ENCODE results near the gene SRSF5.
"Not testable (repeated sequence)": the region's sequence is repeated elsewhere in the genome, so short reads cannot be mapped to it uniquely, and the experiment has no call there.

Gene SRSF5

GRCh38 chr14:69766984-69767368, at the start of gene SRSF5:
SRSF5 (plus strand) TSS chr14:69767142; CDS start chr14:69768157, 1,015 bp downstream.
- Histone ChIP-seq H3K27ac (peak within 1 kb of the TSS; percentile 100), H3K27me3 (replicated peaks) (no peaks in the 10 kb centered on the region), H3K36me3 (replicated peaks) (peaks cover 45% of the 10 kb centered on the region), H3K4me3 (ENCODE audit: low read depth, low read length) (peak within 1 kb of the TSS; percentile 99)
- TF ChIP-seq CTCF (IDR thresholded peaks at IDR 0.05; ENCODE audit: low read depth, low read length, missing control alignments) = no peak
- in situ Hi-C loops (cut with HindIII; ENCODE audit: low pct_ligation_motif_present, low sequenced_read_pairs) = no loop called here
- peak; percentile 92 for DNase-seq

- H3K36me3 ChIP-seq (replicated peaks); H3K27me3 ChIP-seq (replicated peaks); H3K4me3 ChIP-seq (ENCODE audit: low read depth, low read length); in situ Hi-C loops (cut with HindIII; ENCODE audit: low pct_ligation_motif_present, low sequenced_read_pairs); DNase-seq: not testable (repeated sequence)
- H3K27ac ChIP-seq = peak overlapping the region; percentile 71
Measured at GRCh38 chr14:69718614-69719013, 48.3 kb upstream of the SRSF5 start.

GRCh38 chr14:69719501-69719951, 47.4 kb upstream of the SRSF5 start:
- TF ChIP-seq CTCF (IDR thresholded peaks at IDR 0.05; ENCODE audit: low read depth, low read length, missing control alignments) = no peak
- Histone ChIP-seq H3K27ac (peak overlapping the region; percentile 72), H3K4me3 (ENCODE audit: low read depth, low read length) (no peak overlapping the region), H3K27me3 (replicated peaks) (no peaks in the 10 kb centered on the region), H3K36me3 (replicated peaks) (no peaks in the 10 kb centered on the region)
- DNase-seq = peak; percentile 92
- in situ Hi-C loops (cut with HindIII; ENCODE audit: low pct_ligation_motif_present, low sequenced_read_pairs) = no loop called here

GRCh38 chr14:69720912-69721311, 46.0 kb upstream of the SRSF5 start:
- H3K27me3 ChIP-seq (replicated peaks) = no peaks in the 10 kb centered on the region
- TF ChIP-seq CTCF (IDR thresholded peaks at IDR 0.05; ENCODE audit: low read depth, low read length, missing control alignments) = no peak
- H3K27ac ChIP-seq = no peak overlapping the region
- no peak for DNase-seq
- H3K4me3 ChIP-seq (ENCODE audit: low read depth, low read length) = no peak overlapping the region
- no peaks in the 10 kb centered on the region for H3K36me3 ChIP-seq (replicated peaks)
- in situ Hi-C loops (cut with HindIII; ENCODE audit: low pct_ligation_motif_present, low sequenced_read_pairs) = no loop called here

- Histone ChIP-seq H3K36me3 (replicated peaks) (no peaks in the 10 kb centered on the region), H3K27me3 (replicated peaks) (no peaks in the 10 kb centered on the region), H3K27ac (no peak overlapping the region), H3K4me3 (ENCODE audit: low read depth, low read length) (peak overlapping the region; percentile 47)
- peak; percentile 100 for TF ChIP-seq CTCF (IDR thresholded peaks at IDR 0.05; ENCODE audit: low read depth, low read length, missing control alignments)
- DNase-seq = peak; percentile 53
- in situ Hi-C loops (cut with HindIII; ENCODE audit: low pct_ligation_motif_present, low sequenced_read_pairs) = no loop called here
Measured at GRCh38 chr14:69726761-69727511, 40.0 kb upstream of the SRSF5 start.

GRCh38 chr14:69727860-69728259, 39.1 kb upstream of the SRSF5 start:
- TF ChIP-seq CTCF (IDR thresholded peaks at IDR 0.05; ENCODE audit: low read depth, low read length, missing control alignments) = no peak
- Histone ChIP-seq H3K36me3 (replicated peaks) (no peaks in the 10 kb centered on the region), H3K27ac (no peak overlapping the region), H3K4me3 (ENCODE audit: low read depth, low read length) (no peak overlapping the region), H3K27me3 (replicated peaks) (no peaks in the 10 kb centered on the region)
- DNase-seq = no peak
- in situ Hi-C loops (cut with HindIII; ENCODE audit: low pct_ligation_motif_present, low sequenced_read_pairs) = no loop called here

- H3K4me3 ChIP-seq (ENCODE audit: low read depth, low read length); DNase-seq; H3K27ac ChIP-seq; H3K27me3 ChIP-seq (replicated peaks); H3K36me3 ChIP-seq (replicated peaks); in situ Hi-C loops (cut with HindIII; ENCODE audit: low pct_ligation_motif_present, low sequenced_read_pairs): not testable (repeated sequence)
Measured at GRCh38 chr14:69731919-69732598, 34.9 kb upstream of the SRSF5 start.

GRCh38 chr14:69736405-69736804, 30.5 kb upstream of the SRSF5 start:
- DNase-seq; H3K27me3 ChIP-seq (replicated peaks); H3K27ac ChIP-seq; in situ Hi-C loops (cut with HindIII; ENCODE audit: low pct_ligation_motif_present, low sequenced_read_pairs); H3K4me3 ChIP-seq (ENCODE audit: low read depth, low read length); H3K36me3 ChIP-seq (replicated peaks): not testable (repeated sequence)
